A549 (cell line): ENCODE data around the gene C19orf81.

Experiments
- CEBPB ChIP-seq, 2 experiments: fragments of >200 bp in 1 of 2; sonication (Bioruptor Twin) in 1 of 2; formaldehyde crosslinking in 1 of 2; IDR thresholded peaks; 2 replicates each; pipeline ENCODE4 v1.6.1; 2012 to 2016
- CHD4 ChIP-seq: fragments of 200-600 bp; sonication (generic); IDR thresholded peaks from 2 replicates; pipeline ENCODE4 v1.6.1; 2016; ENCODE audit warnings: antibody characterized with exemption, mild to moderate bottlenecking, borderline replicate concordance
- CTCF ChIP-seq: fragments of >200 bp; sonication (Bioruptor Twin); formaldehyde crosslinking; IDR thresholded peaks from 3 replicates; pipeline ENCODE4 v1.5.1; 2016
- ESRRA ChIP-seq: fragments of 150-350 bp; IDR thresholded peaks from 2 replicates; pipeline ENCODE4 v1.6.1; 2014; ENCODE audit warnings: mild to moderate bottlenecking, low read length, borderline replicate concordance
- FOSL2 ChIP-seq, 2 experiments: fragments of 450-650 bp in 1 of 2; fragments of >200 bp in 1 of 2; sonication (Bioruptor Twin) in 1 of 2; formaldehyde crosslinking; IDR thresholded peaks; 2 replicates each; pipeline versions ENCODE4 v1.5.0 to v1.6.1; 2016 to 2020; ENCODE audit warnings: mild to moderate bottlenecking in 1 of 2, moderate library complexity in 1 of 2
- HMGXB4 ChIP-seq: fragments of 250-450 bp; sonication (Bioruptor Pico); IDR thresholded peaks from 2 replicates; pipeline ENCODE4 v1.5.0; 2021; ENCODE audit warnings: mild to moderate bottlenecking, moderate library complexity, borderline replicate concordance
- MAX ChIP-seq: IDR thresholded peaks from 2 replicates; pipeline ENCODE4 v1.6.1; 2012
- NR3C1 ChIP-seq: fragments of >200 bp; sonication (Bioruptor Twin); formaldehyde crosslinking; IDR thresholded peaks from 3 replicates; pipeline ENCODE4 v1.6.1; 2017
- POLR2A ChIP-seq: IDR thresholded peaks from 2 replicates; pipeline ENCODE4 v1.6.1; 2012; ENCODE audit warnings: mild to moderate bottlenecking, low read length
- SMC3 ChIP-seq: fragments of >200 bp; sonication (Bioruptor Twin); formaldehyde crosslinking; IDR thresholded peaks from 3 replicates; pipeline ENCODE4 v1.6.1; 2018; ENCODE audit warnings: inconsistent platforms
- SREBF2 ChIP-seq: fragments of 450-650 bp; IDR thresholded peaks from 2 replicates; pipeline ENCODE4 v1.6.1; 2014; ENCODE audit warnings: mild to moderate bottlenecking, moderate library complexity
- TP53 ChIP-seq: fragments of 250-450 bp; sonication (Bioruptor Pico); IDR thresholded peaks from 2 replicates; pipeline ENCODE4 v1.5.0; 2021; ENCODE audit warnings: mild to moderate bottlenecking, moderate library complexity
- ZC3H11A ChIP-seq: fragments of 450-650 bp; IDR thresholded peaks from 2 replicates; pipeline ENCODE4 v1.6.1; 2014; ENCODE audit warnings: antibody characterized with exemption, mild to moderate bottlenecking

GRCh38 chr19:50678323-50678722, 29.1 kb downstream of the C19orf81 start:
- no peak for TF ChIP-seq CTCF
- TF ChIP-seq ESRRA, result no peak
- TF ChIP-seq MAX, result no peak
- no peak for TF ChIP-seq POLR2A
- no peak for TF ChIP-seq ZC3H11A
- no peak for TF ChIP-seq SREBF2
- no peak for TF ChIP-seq TP53 (CRISPR knock-in tag)
- TF ChIP-seq CHD4, result no peak
- no peak for TF ChIP-seq SMC3
- TF ChIP-seq NR3C1, result no peak
- TF ChIP-seq FOSL2 (IDR thresholded peaks at IDR 0.05), result no peak
- no peak for TF ChIP-seq FOSL2 (CRISPR knock-in tag; IDR thresholded peaks at IDR 0.05)
- TF ChIP-seq CEBPB (IDR thresholded peaks at IDR 0.05), result no peak
- TF ChIP-seq HMGXB4 (CRISPR knock-in tag), result no peak
